ENCODE measurements around the gene EPOP. TPM values are rescaled to one million over a fixed set of nuclear protein-coding genes. Genes with fewer than 3 reads are reported as not detected.

The EPOP gene
- total RNA-seq, 1 experiment from 2014 or later, result 5.3 TPM

GRCh38 chr17:38709104-38709820, 34.5 kb upstream of the EPOP start:
- in situ Hi-C loops (cut with HindIII; ENCODE audit: low pct_unique_long_range_greater_than_20kb, low sequenced_read_pairs), result no loop called here
- no peak for DNase-seq (ENCODE audit: low read depth, low spot score)

- in situ Hi-C loops (cut with HindIII; ENCODE audit: low pct_unique_long_range_greater_than_20kb, low sequenced_read_pairs), result no loop called here
- DNase-seq (ENCODE audit: low read depth, low spot score), result no peak
Observed at GRCh38 chr17:38707678-38708351, 33.1 kb upstream of the EPOP start.

GRCh38 chr17:38706505-38707216, 31.9 kb upstream of the EPOP start:
- DNase-seq (ENCODE audit: low read depth, low spot score), result no peak
- in situ Hi-C loops (cut with HindIII; ENCODE audit: low pct_unique_long_range_greater_than_20kb, low sequenced_read_pairs), result no loop called here

- DNase-seq (ENCODE audit: low read depth, low spot score), result peak; percentile 74
- in situ Hi-C loops (cut with HindIII; ENCODE audit: low pct_unique_long_range_greater_than_20kb, low sequenced_read_pairs), result no loop called here
Observed at GRCh38 chr17:38705803-38706504, 31.2 kb upstream of the EPOP start.

DNA sequence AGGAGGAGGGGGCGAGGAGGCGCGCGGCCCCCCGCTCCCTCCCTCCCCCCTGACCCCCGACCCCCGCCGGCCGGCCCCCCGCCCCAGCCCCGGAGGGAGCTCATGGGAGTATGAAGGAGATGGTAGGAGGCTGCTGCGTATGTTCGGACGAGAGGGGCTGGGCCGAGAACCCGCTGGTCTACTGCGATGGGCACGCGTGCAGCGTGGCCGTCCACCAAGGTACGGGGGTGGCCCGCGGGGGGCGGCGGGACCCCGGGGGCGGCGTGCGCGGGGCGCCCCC, 30.7 kb upstream of the EPOP start:
- DNase-seq (ENCODE audit: low read depth, low spot score), result no peak
- in situ Hi-C loops (cut with HindIII; ENCODE audit: low pct_unique_long_range_greater_than_20kb, low sequenced_read_pairs), result no loop called here

GRCh38 chr17:38704606-38705522, 30.1 kb upstream of the EPOP start, which contains the start of gene MLLT6:
Gene MLLT6 (plus strand): TSS chr17:38705273. CDS start chr17:38705633, 360 bp downstream.
- in situ Hi-C loops (cut with HindIII; ENCODE audit: low pct_unique_long_range_greater_than_20kb, low sequenced_read_pairs), result no loop called here
- peak; percentile 63 for DNase-seq (ENCODE audit: low read depth, low spot score)

DNA sequence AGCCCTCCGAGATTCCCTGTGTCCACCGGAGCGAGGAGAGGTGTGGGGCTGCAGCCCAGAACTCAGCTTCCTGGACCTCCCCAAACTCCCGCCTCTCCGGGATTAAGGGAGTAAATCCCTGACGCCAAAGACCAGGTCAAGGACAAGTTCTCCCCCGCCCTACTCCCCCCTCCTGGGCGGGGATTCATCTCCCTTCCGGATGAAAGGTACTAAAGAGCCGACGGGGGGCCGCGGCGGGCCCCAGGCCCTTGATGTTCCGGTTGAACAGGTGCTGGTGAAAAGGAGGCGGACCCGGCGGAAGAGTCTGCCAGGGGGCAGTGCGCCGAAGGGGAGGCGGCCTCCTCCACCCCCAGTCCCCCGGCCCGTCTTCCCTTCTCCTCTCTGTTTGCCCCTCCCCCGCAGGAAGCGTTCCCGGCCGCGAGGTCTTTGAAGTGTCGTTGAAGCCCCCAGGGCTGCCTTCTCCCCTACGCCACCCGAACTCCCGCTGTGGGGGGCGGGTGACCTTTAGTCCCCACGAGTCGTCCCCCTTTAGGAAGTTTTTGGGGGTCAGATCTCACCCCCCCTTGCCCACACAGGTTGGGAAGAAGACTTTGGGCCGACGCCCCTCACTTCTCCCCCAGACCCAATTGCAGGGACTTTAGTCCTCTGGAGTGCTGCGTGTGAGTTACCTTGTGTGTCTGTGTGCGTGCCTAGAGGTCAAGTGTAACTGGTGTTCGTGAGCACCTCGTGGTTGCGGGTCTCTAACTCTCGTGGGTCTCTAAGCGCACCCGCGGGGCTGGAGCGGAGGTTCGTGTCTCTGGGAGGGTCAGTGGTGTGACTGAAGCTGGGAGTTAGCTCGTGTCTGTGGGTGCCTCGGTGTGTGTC, 29.2 kb upstream of the EPOP start:
- in situ Hi-C loops (cut with HindIII; ENCODE audit: low pct_unique_long_range_greater_than_20kb, low sequenced_read_pairs), result no loop called here
- DNase-seq (ENCODE audit: low read depth, low spot score), result no peak

GRCh38 chr17:38702916-38703741, 28.4 kb upstream of the EPOP start:
- DNase-seq (ENCODE audit: low read depth, low spot score), result no peak

GRCh38 chr17:38702166-38702915, 27.6 kb upstream of the EPOP start:
- peak; percentile 80 for DNase-seq (ENCODE audit: low read depth, low spot score)
- in situ Hi-C loops (cut with HindIII; ENCODE audit: low pct_unique_long_range_greater_than_20kb, low sequenced_read_pairs), result no loop called here

More at GRCh38 chr17:38702916-38703741, 28.4 kb upstream of the EPOP start:
- in situ Hi-C loops (cut with HindIII; ENCODE audit: low pct_unique_long_range_greater_than_20kb, low sequenced_read_pairs), result no loop called here

- peak; percentile 27 for DNase-seq (ENCODE audit: low read depth, low spot score)
- in situ Hi-C loops (cut with HindIII; ENCODE audit: low pct_unique_long_range_greater_than_20kb, low sequenced_read_pairs), result no loop called here
Observed at GRCh38 chr17:38701504-38702165, 26.9 kb upstream of the EPOP start.

DNA sequence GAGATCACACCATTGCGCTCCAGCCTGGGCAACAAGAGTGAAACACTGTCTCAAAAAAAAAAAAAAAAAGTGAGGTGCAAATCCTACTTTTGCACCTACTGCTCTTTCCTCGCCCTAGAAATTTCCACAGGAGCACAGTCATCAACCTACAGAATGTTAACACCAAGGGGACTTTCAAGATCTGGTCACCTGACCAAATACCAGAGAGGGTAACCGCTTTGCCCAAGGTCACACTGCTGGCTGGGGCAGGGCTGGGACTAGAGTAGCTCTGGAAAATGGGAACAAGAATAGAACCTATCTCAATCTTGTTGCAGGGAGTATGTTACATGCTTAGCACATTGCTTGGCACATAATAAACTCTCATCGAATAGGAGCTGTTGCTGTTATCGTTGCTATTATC, 24.0 kb upstream of the EPOP start:
- in situ Hi-C loops (cut with HindIII; ENCODE audit: low pct_unique_long_range_greater_than_20kb, low sequenced_read_pairs), result no loop called here
- no peak for DNase-seq (ENCODE audit: low read depth, low spot score)

DNA sequence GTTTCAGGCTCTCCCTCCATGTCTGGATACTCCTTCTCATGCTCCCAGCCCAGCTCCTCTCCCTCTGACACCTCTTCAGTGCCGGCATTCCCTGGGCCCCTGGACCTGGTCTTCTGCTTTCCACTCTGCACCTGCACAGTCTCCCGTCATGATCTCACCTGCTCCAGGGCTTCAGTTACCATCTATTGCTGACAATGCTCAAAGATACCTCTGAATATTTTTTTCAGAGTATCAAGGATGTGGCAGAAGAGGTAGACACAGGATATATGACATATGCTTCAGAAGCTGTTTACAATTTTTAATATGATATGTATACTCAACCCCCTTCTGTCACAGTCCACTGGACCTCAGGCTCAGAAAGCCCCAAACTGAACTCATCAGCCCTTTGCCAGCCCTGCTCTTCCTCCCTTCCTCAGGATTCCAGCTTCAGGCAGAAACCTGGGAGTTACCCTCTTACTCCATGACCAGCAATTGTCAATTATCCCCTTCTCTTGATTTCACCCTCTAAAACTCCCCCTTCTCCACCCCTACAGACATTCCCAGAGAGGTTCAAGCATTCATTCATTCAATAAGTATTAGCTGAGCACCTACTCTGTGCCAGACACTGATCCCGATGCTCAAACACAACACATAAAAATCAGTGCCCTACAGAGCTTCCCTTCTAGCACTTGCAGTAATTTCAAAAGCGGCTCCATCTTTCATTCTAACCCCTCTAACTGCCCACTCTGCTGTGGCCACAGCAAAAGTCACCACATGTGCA, 22.5 kb upstream of the EPOP start:
- no peak for DNase-seq (ENCODE audit: low read depth, low spot score)
- in situ Hi-C loops (cut with HindIII; ENCODE audit: low pct_unique_long_range_greater_than_20kb, low sequenced_read_pairs), result no loop called here

DNA sequence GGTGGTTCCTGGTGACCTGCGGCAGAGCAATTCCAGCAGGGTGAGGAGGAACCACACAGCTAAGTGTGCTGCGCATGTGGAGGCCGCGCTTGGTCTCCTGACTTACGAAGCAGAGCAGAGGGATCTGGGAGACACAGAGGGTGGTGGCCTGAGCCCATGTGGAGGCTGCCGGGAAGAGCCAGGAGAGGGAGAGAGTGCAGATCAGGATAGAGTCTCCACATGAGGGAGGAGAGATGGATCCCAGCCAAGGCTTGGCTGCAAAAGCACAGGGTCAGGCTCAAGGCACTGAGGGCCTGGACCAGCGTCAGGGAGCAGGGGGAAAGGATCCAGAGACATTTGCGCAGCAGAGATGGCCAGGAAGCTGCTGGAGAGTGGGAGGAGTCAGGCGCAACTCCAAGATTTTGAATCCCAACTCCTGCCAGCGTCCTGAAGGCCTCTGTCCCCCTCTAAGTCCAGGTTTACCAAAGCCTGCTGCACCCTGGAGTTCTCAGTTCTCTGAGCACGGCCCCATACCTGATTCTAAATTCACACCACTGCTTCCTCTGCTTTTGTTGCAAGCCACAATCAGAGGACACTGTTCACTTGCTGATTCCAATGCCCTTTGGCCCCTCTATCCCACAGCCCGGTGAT, 19.1 kb upstream of the EPOP start:
- no peak for DNase-seq (ENCODE audit: low read depth, low spot score)
- in situ Hi-C loops (cut with HindIII; ENCODE audit: low pct_unique_long_range_greater_than_20kb, low sequenced_read_pairs), result no loop called here
